Stimulated activated naive CD8-positive, alpha-beta T cell treated with anti-CD3 and anti-CD28 coated beads, Interleukin-15, Interleukin-2, amounts not matched to agents 100 ng/mL and 50 ng/mL, for 24 hours (primary cell): Measurements from ENCODE around the gene VEGFD.

Source experiments
- H3K27ac Mint-ChIP-seq: one replicate; pipeline ENCODE4 v1.8.0; 2021; ENCODE audit warnings: mild to moderate bottlenecking, mixed read lengths
- H3K27me3 Mint-ChIP-seq: one replicate; pipeline ENCODE4 v1.8.0; 2021; ENCODE audit warnings: mixed read lengths
- H3K36me3 Mint-ChIP-seq: one replicate; pipeline ENCODE4 v1.8.0; 2021; ENCODE audit warnings: low read depth, mixed read lengths
- H3K4me1 Mint-ChIP-seq: one replicate; pipeline ENCODE4 v1.8.0; 2021; ENCODE audit warnings: low read depth, mixed read lengths
- H3K4me3 Mint-ChIP-seq: one replicate; pipeline ENCODE4 v1.8.0; 2021; ENCODE audit warnings: mild to moderate bottlenecking, mixed read lengths
- H3K9me3 Mint-ChIP-seq: one replicate; pipeline ENCODE4 v1.8.0; 2021; ENCODE audit warnings: mixed read lengths

VEGFD gene

DNA sequence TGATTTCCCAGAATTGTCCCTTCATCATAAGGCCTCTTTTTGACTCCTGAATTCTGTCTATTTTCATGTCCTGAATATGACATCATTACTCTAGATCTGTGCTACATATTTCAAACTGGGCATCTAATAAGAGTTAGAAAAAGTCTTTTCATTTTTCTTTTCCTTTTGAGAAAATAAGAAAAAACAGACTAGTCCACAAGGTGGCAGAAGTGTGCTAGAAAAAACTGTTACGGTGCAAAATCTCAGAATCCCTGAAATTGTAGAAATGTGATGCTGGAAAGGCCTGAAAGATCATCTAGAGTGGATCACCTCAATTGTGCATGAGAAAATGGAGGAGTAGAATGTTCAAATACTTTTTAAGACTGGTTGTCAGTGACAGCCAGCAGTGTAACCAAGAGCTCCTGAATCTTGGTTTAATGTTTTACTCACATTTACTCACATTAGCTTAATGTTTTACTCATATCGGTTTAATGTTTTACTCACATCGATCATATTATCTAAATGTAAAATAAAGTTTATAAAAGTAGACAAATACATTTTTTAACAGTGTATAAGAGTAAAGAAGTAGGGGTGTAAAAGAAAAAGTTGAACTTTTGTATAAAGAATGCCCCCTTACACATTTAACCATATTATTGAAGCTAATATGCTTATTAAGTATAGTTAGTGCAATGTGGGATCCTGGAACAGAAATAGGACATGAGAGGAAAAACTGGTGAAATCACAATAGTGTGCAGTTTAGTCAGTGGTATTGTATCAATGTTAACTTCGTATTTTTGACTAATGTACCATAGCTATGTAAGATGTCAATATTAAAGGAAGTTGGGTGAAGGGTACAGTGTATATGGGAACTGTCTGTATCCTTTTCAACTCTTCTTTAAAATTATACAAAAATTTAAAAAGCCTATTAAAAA lies 84.0 kb downstream of the VEGFD start:
- Mint-ChIP-seq H3K4me3 (no peak overlapping the region), H3K36me3 (no peaks in the 10 kb centered on the region), H3K27me3 (no peaks in the 10 kb centered on the region), H3K27ac (no peak overlapping the region), H3K4me1 (peaks cover 4% of the 10 kb centered on the region), H3K9me3 (no peaks in the 10 kb centered on the region)

DNA sequence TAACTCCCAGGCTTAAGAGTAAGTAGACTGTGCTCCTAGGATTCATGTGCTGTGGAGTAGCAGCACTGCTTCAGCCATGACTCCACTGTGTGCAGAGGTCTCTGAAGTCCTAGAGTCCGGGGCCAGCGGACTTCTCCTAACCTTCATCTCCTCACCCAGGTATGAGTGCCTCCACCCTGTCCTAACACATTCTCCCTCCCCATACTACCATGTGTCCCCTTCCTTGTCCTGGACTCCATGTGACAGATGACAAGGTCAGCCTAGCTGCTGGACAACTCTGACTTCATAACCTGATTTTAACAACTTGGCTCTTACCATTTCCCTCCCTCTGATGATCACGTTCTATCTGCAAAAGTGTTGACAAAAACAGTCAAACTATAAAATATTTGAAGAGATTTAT lies 85.4 kb downstream of the VEGFD start:
- no peak overlapping the region for H3K4me3 Mint-ChIP-seq
- no peaks in the 10 kb centered on the region for H3K9me3 Mint-ChIP-seq
- no peak overlapping the region for H3K27ac Mint-ChIP-seq
- peaks cover 4% of the 10 kb centered on the region for H3K4me1 Mint-ChIP-seq
- no peaks in the 10 kb centered on the region for H3K27me3 Mint-ChIP-seq
- H3K36me3 Mint-ChIP-seq, result no peaks in the 10 kb centered on the region

DNA sequence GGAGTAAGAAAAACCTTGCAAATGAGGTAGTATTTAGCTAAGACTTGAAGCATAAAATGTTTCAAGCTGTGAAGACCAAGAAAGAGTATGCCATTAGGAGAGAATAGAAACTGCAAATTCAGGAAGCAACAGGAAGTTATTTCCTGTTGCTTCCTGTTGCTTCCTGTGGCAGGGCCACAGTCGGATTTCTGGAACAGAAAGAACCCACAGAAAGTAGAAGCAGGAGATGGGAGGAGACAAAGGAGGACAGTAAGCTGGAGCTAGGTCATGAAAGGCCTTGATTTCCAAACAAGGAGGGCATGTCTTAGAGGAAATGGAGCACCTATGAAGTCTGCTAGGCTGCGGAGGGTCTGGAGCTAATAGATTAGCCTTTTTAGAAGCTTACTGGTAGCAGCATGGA lies 86.0 kb downstream of the VEGFD start:
- Mint-ChIP-seq H3K4me1 (peaks cover 4% of the 10 kb centered on the region), H3K9me3 (no peaks in the 10 kb centered on the region), H3K27ac (no peak overlapping the region)

More for the DNA sequence above, 86.0 kb downstream of the VEGFD start:
- Mint-ChIP-seq H3K4me3 (no peak overlapping the region), H3K36me3 (no peaks in the 10 kb centered on the region), H3K27me3 (no peaks in the 10 kb centered on the region)
